ENCODE measurements around the gene MAJIN. TPM values are rescaled to one million over a fixed set of nuclear protein-coding genes. Genes with fewer than 3 reads are reported as not detected.
A peak's percentile ranks its signal among the peaks of the same experiment; 100 is the strongest.
"Not testable (repeated sequence)": the region's sequence is repeated elsewhere in the genome, so short reads cannot be mapped to it uniquely, and the experiment has no call there.

The MAJIN gene
- total and polyA plus RNA-seq, 11 donors, result not detected

DNA sequence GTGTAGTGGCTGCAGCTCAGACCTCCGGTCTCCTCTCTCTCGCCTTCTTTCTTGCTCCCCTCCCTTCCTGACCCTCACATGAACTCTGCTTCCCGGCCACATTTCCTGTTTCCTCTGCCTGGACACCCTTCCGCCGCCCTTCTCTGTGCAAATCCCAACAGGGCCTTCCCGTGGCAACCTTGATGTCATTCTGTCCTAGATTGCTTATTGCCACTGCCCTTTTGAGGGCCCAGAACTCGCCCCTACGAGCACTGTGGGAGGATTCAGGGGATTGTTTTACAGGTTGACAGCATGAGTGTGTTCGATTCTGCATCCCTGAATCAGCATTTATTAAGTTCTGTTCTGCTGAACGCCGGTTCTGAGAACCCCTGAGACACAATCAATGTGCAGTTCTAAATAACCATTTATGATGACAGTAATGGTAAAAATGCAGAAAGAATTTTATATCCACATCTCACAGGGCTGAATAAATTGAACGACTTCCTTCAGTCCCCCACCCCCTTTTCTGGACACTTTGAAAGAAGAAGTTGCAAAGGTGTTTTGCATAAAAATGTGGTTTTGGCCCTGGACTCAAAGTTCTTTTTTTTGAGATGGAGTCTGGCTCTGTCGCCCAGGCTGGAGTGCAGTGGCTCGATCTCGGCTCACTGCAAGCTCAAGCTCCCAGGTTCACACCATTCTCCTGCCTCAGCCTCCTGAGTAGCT lies 18.5 kb upstream of the MAJIN start:
- DNase-seq, result peak; percentile 60 to 75 (median 73)
- 41 to 54% (median 48%) methylated on average over 15 of the region's 15 CpGs for WGBS, 4 donors
- peaks cover 0 to 40% (median 0%) of the 10 kb centered on the region in 9 donors for H3K36me3 ChIP-seq
- intact Hi-C loops (cut with DNase I), result loop anchor here in 3 of 10 donors (2.0 to 10.0 kb wide), 3 partner anchors 16 to 146 kb away; partner anchors contain the start of genes CDC42BPG (in 1 of the 3) and PPP2R5B (in 1 of the 3)
- no peaks in the 10 kb centered on the region for H3K9me3 ChIP-seq
- H3K4me1 ChIP-seq, result peaks cover 0 to 74% (median 21%) of the 10 kb centered on the region in 12 donors
- H3K27ac ChIP-seq, result peak overlapping the region in 11 of 12 donors; percentile 54 to 85 (median 72)
- TF ChIP-seq POLR2A (IDR thresholded peaks at IDR 0.05), result no peak
- TF ChIP-seq, protein P1, sequence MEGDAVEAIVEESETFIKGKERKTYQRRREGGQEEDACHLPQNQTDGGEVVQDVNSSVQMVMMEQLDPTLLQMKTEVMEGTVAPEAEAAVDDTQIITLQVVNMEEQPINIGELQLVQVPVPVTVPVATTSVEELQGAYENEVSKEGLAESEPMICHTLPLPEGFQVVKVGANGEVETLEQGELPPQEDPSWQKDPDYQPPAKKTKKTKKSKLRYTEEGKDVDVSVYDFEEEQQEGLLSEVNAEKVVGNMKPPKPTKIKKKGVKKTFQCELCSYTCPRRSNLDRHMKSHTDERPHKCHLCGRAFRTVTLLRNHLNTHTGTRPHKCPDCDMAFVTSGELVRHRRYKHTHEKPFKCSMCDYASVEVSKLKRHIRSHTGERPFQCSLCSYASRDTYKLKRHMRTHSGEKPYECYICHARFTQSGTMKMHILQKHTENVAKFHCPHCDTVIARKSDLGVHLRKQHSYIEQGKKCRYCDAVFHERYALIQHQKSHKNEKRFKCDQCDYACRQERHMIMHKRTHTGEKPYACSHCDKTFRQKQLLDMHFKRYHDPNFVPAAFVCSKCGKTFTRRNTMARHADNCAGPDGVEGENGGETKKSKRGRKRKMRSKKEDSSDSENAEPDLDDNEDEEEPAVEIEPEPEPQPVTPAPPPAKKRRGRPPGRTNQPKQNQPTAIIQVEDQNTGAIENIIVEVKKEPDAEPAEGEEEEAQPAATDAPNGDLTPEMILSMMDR (IDR thresholded peaks at IDR 0.05), result no peak
- peak; percentile 49 to 91 (median 85) for ATAC-seq
- peak overlapping the region in 9 of 12 donors; percentile 29 to 46 (median 36) for H3K4me3 ChIP-seq
- no peaks in the 10 kb centered on the region for H3K27me3 ChIP-seq

DNA sequence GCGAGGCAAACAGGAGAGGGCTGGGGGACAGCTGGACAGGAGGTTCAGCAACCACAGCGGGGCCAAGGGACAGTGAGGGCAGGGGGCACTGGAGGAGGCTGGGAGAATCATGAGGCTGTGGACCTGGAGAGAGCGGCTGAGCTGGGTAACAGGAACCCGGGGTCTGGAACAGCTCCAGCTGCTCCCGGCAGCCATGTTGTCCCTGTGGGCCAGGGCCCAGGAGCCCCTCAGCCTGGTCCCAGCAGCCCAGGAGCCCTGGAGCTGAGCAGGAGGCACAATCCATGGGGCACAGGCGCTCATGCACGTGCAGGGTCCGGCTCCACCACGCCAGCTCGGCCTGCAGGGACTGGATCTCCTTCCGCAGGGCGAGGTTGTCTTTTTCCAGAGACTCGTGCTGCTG lies 17.5 kb upstream of the MAJIN start:
- ATAC-seq (peak in 3 of 4 donors; percentile 29 to 54 (median 31)), DNase-seq (peak in 2 of 5 donors; percentile 25 to 35)
- Histone ChIP-seq H3K27me3 (no peaks in the 10 kb centered on the region), H3K9me3 (no peaks in the 10 kb centered on the region), H3K27ac (peak overlapping the region in 11 of 12 donors; percentile 54 to 85 (median 72)), H3K4me3 (peak overlapping the region in 9 of 12 donors; percentile 29 to 46 (median 36)), H3K4me1 (peaks cover 0 to 65% (median 21%) of the 10 kb centered on the region in 12 donors), H3K36me3 (peaks cover 0 to 40% (median 0%) of the 10 kb centered on the region in 9 donors)
- intact Hi-C loops (cut with DNase I), result no loop called here
- WGBS, 4 donors, result 66 to 82% (median 70%) methylated on average over 12 to 13 of the region's 13 CpGs
- TF ChIP-seq, protein P1 (IDR thresholded peaks at IDR 0.05), result no peak
- no peak for TF ChIP-seq POLR2A (IDR thresholded peaks at IDR 0.05)

DNA sequence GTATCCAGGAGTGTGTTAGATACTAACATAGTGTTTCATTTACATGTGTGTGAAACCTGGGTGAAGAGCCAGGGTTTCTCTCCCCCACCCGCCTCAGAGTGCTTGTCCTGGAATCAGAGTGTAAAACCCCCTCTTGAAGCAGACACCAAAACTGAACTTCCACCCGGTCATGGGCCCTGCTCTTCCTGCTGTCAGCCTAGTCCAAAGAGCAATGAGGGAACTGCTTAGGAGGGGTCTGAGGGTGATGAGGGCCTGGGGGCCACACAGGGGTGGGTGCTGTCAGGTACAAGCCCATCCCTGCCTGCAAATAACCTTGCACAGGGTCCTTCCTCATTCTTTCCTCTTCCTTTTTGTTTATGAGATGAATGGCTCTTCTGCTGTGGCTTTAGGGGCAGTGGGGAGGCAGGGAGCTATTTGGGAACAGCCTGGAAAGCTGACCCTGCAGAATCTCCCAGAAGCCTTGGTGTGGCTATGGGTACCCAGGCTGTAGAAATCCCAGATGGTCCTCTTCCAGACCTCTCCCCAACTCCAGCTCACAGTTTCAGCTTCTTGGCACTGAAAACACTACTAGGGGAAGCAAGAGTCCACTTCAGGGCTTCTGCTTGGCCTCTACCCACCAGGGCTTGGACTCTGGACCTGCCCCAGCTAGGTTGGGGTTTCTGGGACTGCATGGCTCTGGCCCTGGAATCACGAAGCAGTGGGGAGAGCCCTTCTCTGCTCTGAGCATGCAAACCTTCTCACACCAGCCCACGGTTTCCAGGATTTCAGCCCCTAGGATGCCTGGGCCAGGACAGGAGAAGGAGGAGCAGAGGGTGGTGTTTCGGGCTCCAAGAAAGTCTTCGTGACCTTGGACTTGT lies 16.3 kb upstream of the MAJIN start:
- 76 to 86% (median 84%) methylated on average over 5 to 6 of the region's 6 CpGs for WGBS, 4 donors
- no peak for ATAC-seq
- Histone ChIP-seq H3K9me3 (no peaks in the 10 kb centered on the region), H3K27me3 (no peaks in the 10 kb centered on the region), H3K27ac (no peak overlapping the region), H3K4me1 (peaks cover 0 to 53% (median 21%) of the 10 kb centered on the region in 12 donors), H3K36me3 (peaks cover 0 to 29% (median 0%) of the 10 kb centered on the region in 9 donors), H3K4me3 (no peak overlapping the region)
- no peak for DNase-seq
- TF ChIP-seq POLR2A (IDR thresholded peaks at IDR 0.05), result no peak
- TF ChIP-seq, protein P1 (IDR thresholded peaks at IDR 0.05), result no peak
- intact Hi-C loops (cut with DNase I), result no loop called here

DNA sequence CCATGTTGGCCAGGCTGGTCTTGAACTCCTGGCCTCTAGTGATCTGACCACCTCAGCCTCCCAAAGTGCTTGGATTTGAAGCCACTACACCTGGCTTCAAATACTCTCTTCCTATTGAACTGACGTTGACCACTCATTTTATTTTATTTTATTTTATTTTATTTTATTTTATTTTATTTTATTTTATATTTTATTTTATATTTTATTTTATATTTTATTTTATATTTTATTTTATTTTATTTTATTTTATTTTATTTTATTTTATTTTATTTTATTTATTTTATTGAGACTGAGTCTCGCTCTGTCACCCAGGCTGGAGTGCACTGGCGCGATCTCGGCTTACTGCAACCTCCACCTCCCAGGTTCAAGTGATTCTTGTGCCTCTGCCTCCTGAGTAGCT lies 11.4 kb upstream of the MAJIN start:
- H3K4me3 ChIP-seq; H3K36me3 ChIP-seq; H3K9me3 ChIP-seq; DNase-seq; ATAC-seq; H3K4me1 ChIP-seq; intact Hi-C loops (cut with DNase I); H3K27ac ChIP-seq; H3K27me3 ChIP-seq: not testable (repeated sequence)
- 72 to 89% (median 86%) methylated on average over 5 of the region's 5 CpGs for WGBS, 4 donors

Data from heart left ventricle (tissue), 16 donors.